ENCODE results near the gene PRKAR2B.

The PRKAR2B gene

GRCh38 chr7:107201795-107202450, 157.4 kb downstream of the PRKAR2B start:
- peak; percentile 50 for DNase-seq

DNA sequence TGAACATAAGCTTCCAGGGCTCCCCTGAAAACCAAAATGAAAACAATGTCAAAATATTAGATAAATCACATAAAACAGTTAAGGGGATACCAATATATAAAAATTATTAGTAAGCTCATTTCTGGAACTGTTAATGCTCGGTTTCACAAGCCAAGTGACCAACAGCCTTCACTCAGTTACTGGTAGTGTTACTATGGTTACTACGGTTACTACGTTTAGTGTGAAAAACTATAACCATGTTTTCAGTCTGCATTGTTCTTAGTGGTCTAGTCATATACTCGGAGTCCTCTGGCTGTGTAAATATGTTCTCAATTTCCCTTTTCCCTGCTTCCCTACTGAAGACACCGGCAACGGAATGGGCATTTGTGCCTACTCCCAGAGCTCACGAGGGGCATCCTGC, 159.1 kb downstream of the PRKAR2B start:
- DNase-seq = no peak

DNA sequence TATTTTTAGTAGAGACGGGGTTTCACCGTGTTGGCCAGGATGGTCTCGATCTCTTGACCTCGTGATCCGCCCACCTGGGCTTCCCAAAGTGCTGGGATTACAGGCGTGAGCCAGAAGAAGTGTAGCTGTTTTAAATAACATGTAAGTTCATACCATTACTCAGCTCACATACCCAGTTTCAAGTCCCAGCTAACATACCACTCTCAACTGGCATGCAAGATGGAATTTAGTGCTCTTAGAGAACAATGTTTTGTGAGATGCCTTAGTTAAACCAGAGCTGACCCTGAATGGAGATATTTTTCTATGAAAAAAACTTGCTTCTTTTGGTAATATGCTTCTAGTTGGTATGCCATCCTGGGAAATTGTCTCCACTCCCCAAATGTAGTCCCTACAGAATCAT, 161.6 kb downstream of the PRKAR2B start:
- no peak for DNase-seq

DNA sequence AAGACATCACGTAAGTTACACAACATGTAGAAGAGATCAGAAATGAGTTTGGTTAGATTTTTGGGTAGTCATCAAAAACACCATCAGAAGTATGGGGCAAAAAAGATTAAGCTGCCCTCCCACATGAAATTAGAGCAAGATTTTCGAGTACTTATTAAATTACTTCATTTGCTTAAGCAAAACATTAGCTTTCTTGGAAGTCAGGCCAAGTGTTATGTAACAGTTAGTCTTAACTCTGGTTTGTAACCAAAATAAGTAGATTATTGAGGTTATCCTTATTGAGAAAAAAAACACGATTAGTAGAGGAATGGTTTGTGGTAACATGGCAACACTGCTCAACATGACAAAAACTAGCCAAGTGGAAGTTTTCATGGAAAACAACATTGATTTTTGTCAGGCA, 162.2 kb downstream of the PRKAR2B start:
- DNase-seq = no peak

- DNase-seq = no peak
Observed at GRCh38 chr7:107207459-107207858, 163.0 kb downstream of the PRKAR2B start.

GRCh38 chr7:107208024-107208521, 163.6 kb downstream of the PRKAR2B start:
- DNase-seq = no peak

- DNase-seq = no peak
Observed at GRCh38 chr7:107208563-107208962, 164.1 kb downstream of the PRKAR2B start.

- no peak for DNase-seq
Observed at GRCh38 chr7:107209565-107209964, 165.1 kb downstream of the PRKAR2B start.

DNA sequence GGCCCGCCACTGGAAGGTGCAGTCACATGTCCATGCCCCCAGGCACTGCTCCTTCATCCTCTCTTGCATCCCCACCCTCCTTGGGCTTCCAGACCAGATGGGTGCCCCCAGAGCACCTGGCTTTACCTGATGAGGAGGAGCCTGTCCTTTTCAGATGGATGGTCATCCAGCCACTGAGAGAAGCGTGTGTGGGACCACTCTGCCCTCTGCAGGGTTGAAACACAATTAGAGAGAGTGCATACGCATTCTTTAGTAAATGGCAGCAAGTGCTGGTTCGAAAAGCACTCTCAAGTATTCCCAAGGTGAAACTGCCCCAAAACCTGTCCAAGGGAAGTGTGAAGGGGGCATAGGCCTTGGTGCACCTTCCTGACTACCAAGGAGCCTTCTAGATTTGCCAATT, 165.9 kb downstream of the PRKAR2B start:
- no peak for DNase-seq
